ENCODE results near the gene RIPOR3.
"Not testable (repeated sequence)": the region's sequence is repeated elsewhere in the genome, so short reads cannot be mapped to it uniquely, and the experiment has no call there.

RIPOR3 gene

GRCh38 chr20:50724851-50725723 lies 33.7 kb upstream of the RIPOR3 start:
- peak; percentile 66 to 80 for DNase-seq (ENCODE audit: low read depth in 2 of 2)

- no peak for DNase-seq (ENCODE audit: low read depth in 2 of 2)
These were observed 32.9 kb upstream of the RIPOR3 start for GRCh38 chr20:50724112-50724725.

DNA sequence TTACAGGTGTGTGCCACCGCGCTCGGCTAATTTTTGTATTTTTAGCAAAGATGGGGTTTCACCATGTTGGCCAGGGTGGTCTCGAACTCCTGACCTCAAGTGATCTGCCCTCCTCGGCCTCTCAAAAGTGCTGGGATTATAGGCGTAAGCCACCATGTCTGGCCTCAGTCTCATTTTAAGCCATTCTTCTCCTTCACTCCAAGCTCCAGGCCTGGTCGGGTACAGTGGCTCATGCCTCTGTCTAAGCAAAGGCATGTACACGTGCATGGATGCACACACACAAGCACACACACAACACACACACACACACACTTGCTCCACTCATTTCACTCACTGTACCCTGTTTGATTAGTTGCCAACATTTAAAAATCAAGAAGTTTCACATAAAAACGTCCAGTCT lies 32.3 kb upstream of the RIPOR3 start:
- DNase-seq (ENCODE audit: low read depth in 2 of 2) = no peak

DNA sequence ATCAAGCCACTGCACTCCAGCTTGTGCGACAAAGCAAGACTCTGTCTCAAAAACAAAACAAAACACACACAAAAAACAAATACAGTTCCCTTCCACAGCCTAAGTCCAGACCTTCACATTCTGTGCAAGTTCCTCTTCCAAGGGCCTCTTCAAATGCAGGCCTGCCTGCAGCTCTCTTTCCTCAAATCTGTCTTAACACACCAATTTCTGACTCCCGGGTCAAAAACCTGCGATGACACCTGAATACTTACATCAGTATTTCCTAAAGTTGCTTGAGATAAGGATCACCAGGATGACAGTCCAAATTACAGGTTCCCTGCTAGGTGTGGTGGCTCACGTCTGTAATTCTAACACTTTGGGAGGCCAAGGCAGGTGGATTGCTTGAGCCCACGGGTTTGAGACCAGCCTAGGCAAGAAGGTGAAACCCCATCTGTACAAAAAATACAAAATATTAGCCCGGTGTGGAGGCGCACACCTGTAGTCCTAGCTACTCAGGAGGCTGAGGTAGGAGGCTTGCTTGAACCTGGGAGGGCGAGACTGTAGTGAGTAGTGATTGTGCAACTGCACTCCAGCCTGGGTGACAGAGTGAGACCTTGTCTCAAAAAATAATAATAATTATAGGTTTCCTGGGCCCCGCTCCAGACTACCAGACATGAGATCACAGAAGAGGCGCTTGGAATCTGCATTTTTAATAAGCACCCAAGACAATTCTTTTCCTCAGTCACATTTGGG lies 31.2 kb upstream of the RIPOR3 start:
- DNase-seq (ENCODE audit: low read depth in 2 of 2) = no peak

DNA sequence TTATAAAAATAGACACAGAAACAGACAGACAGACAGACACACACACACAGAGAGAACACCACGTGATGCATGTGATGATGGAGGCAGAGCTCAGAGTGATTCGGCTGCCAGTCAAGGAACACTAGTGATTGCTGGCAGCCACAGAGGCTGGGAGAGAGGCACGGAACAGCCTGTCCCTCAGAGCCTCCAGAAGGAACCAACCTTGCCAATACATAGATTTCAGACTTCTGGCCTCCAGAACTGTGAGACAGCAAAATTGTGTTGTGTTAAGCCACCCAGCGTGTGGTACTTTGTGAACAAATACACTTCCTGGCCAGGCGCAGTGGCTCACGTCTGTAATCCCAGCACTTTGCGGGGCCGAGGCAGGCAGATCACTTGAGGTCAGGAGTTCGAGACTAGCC lies 30.5 kb upstream of the RIPOR3 start:
- DNase-seq (ENCODE audit: low read depth in 2 of 2) = no peak

- DNase-seq (ENCODE audit: low read depth in 2 of 2) = no peak
These were observed 29.2 kb upstream of the RIPOR3 start for GRCh38 chr20:50720582-50720981.

DNA sequence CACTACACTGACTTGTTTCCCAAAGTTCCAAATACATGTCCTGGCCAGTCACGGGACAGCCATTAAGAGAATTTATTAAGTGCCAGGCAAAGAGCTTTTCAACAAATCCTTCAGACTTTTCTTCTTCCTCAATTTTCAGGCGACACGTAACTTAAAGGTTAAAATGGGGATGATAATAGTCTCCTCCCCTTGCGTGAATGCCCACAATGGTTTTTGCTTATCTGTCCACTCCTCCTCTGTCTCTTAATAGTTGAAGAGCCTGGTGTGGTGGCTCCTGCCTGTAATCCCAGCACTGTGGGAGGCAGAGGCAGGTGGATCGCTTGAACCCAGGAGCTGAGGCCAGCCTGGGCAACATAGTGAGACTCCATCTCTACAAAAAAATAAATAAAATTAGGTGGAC lies 28.7 kb upstream of the RIPOR3 start:
- no peak for DNase-seq (ENCODE audit: low read depth in 2 of 2)

DNA sequence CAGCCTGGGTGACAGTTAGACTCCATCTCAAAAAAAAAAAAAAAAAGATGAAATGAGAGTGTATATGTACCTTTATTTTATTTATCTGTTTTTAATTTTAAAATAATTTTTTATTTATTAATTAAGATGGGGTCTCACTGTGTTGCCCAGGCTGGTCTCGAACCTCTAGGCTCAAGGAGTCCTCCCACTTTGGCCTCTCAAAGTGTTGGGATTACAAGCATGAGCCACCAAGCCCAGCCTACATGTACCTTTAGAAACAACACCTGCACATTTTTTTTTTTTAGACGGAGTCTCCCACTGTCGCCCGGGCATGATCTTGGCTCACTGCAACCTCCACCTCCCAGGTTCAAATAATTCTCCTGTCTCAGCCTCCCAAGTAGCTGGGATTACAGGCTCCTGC lies 28.0 kb upstream of the RIPOR3 start:
- DNase-seq (ENCODE audit: low read depth in 2 of 2) = no peak

DNA sequence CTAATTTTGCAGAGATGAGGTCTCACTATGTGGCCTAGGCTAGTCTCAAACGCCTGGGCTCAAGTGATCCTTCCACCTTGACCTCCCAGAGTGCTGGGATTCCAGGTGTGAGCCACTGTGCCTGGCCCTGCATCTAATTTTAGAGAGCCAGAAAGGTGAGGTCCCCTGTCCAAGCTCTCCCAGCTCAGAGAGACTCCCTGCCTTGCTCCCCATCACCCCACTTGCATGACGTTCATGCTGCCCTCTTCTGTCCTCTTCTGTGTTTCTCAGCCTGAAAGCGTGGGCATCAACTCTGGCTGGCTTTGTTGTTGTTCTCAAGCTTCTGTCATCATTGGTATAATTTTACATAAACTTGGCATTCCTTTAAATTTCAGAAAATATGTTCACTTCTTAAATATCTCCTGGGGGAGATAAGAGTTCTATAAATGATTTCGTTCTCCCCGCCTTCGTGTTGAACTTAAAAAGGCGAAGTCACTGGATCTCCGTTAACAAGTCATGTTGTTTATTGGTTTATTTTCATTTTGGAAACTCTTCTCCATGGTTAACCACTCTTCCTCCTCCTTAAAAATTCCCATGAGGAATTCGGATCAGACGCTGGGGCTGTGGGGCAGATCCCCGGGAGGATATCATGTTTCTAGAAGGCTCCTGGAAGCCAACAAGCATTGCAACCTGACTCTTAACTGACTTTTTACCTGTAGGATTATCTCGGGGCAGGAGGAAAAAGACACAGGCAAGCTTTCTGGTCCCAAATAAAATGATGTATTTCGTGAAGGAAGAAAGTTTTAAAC lies 26.8 kb upstream of the RIPOR3 start:
- DNase-seq (ENCODE audit: low read depth in 2 of 2) = no peak

DNA sequence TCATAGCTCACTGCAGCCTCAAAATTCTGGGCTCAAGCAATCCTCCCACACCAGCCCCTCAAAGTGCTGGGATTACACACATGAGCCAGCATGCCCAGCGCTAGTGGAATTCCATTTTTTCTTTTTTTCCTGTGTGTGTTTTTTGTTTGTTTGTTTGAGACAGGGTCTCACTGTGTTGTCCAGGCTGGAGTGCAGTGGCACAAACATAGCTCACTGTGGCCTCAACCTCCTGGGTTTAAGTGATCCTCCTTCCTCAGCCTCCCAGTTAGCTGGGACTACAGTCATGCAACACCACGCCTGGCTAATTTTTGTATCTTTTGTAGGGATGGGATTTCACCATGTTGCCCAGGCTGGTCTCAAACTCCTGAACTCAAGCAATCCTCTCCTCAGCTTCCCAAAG lies 26.0 kb upstream of the RIPOR3 start:
- no peak for DNase-seq (ENCODE audit: low read depth in 2 of 2)

DNA sequence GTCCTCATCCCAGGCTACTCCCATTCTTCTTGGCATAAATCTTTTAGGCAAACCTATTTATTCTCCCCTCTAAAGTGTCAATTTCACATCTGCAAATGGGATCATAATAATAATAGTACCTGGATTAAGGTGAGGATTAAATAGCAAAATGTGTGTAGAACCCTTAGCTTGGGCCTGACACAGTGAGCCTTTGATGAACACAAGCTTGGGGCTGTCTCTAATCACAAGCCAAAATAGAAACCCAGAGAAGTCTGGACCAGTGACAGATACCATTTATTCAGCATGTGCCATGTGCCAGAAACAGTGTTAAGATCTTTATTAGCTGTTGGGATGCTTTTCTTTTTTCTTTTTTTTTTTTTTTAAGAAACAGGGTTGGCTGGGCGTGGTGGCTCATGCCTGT lies 25.2 kb upstream of the RIPOR3 start:
- no peak for DNase-seq (ENCODE audit: low read depth in 2 of 2)

- DNase-seq (ENCODE audit: low read depth in 2 of 2) = no peak
These were observed 24.4 kb upstream of the RIPOR3 start for GRCh38 chr20:50715694-50716093.

DNA sequence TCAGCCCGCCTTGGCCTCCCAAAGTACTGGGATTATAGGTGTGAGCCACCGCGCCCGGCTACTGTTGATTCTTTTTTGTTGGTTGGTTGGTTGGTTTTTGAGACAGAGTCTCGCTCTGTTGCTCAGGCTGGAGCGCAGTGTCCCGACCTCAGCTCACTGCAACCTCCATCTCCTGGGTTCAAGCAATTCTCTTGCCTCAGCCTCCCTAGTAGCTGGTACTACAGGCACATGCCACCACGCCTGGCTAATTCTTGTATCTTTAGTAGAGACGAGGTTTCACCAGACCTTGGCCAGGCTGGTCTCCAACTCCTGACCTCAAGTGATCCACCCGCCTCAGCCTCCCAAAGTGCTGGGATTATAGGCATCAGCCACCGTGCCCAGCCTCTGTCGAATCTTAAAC lies 23.1 kb upstream of the RIPOR3 start:
- not testable (repeated sequence) for DNase-seq (ENCODE audit: low read depth in 2 of 2)

DNA sequence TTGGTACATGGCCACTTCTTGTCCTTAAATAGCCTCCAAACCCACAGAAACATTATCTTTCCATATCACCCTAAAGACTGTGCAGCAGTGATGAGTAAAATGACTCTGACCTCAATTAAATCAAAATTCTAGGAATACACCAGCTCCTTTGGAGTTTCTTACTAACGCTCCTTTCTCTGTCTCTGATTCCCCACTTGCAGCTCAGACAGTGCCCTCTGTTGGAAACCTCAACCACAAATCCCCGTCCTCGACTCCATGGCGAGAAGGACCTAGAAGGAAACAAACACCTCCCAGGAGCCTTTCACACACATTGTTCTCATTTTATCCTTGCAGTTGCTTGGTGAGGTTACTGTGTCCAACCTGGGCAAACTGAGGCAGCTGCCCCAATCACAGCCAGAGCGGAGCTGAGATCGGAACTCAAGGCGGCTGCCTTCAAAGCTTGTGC lies 22.3 kb upstream of the RIPOR3 start:
- DNase-seq (ENCODE audit: low read depth in 2 of 2) = no peak

GRCh38 chr20:50712771-50713656 lies 21.7 kb upstream of the RIPOR3 start:
- no peak for DNase-seq (ENCODE audit: low read depth in 2 of 2)

GRCh38 chr20:50711113-50711825 lies 19.9 kb upstream of the RIPOR3 start:
- no peak for DNase-seq (ENCODE audit: low read depth in 2 of 2)

DNA sequence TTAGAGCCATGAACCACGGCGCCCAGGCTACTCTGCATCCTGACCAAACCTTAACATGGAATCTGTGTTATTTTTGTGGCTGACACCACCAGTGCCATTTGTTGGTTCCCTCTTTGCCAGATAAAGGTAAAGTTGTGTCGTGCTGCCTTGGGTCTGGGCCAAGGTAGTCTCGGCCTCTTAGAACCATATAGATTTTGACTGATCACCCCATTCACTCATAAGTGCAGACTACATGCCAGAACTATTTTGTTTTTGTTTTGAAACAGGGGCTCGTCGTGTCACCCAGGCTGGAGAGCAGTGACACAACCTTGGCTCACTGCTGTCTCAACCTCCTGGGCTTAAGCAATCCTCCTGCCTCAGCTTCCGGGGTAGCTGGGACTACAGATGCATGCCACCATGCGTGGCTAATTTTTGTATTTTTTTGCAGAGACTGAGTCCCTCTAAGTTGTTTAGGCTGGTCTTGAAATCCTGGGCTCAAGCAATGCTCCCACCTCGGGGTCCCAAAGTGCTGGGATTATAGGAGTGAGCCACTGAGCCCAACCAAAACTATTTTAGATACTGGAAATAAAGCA lies 19.2 kb upstream of the RIPOR3 start:
- no peak for DNase-seq (ENCODE audit: low read depth in 2 of 2)

DNA sequence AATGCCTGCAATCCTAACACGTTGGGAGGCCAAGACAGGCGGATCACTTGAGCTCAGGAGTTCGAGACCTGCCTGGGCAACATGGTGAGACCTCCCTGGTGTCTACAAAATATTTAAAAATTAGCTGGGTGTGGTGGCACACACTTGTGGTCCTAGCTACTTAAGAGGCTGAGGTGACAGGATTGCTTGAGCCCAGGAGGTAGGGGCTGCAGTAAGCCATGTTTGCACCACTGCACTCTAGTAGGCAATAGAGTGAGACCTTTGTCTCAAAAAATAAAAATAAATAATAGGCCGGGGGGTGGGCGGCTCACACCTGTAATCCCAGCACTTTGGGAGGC lies 18.3 kb upstream of the RIPOR3 start:
- no peak for DNase-seq (ENCODE audit: low read depth in 2 of 2)

- no peak for DNase-seq (ENCODE audit: low read depth in 2 of 2)
These were observed 17.7 kb upstream of the RIPOR3 start for GRCh38 chr20:50708845-50709635.
